ENCODE data around the gene EIF3J.
"Not testable (repeated sequence)": the region's sequence is repeated elsewhere in the genome, so short reads cannot be mapped to it uniquely, and the experiment has no call there.

Gene EIF3J

GRCh38 chr15:44527241-44527640 lies 9.7 kb upstream of the EIF3J start:
- in situ Hi-C loops (cut with HindIII; ENCODE audit: low pct_ligation_motif_present, low sequenced_read_pairs): no loop called here
- DNase-seq: no peak
- H3K27me3 ChIP-seq (replicated peaks): no peaks in the 10 kb centered on the region
- TF ChIP-seq CTCF (IDR thresholded peaks at IDR 0.05; ENCODE audit: low read depth, low read length, missing control alignments): no peak
- peaks cover 5% of the 10 kb centered on the region for H3K36me3 ChIP-seq (replicated peaks)
- no peak overlapping the region for H3K27ac ChIP-seq
- no peak overlapping the region for H3K4me3 ChIP-seq (ENCODE audit: low read depth, low read length)

GRCh38 chr15:44529864-44530604 lies 6.9 kb upstream of the EIF3J start:
- TF ChIP-seq CTCF (IDR thresholded peaks at IDR 0.05; ENCODE audit: low read depth, low read length, missing control alignments): no peak
- no peaks in the 10 kb centered on the region for H3K27me3 ChIP-seq (replicated peaks)

GRCh38 chr15:44530653-44531052 lies 6.3 kb upstream of the EIF3J start:
- DNase-seq: no peak
- H3K4me3 ChIP-seq (ENCODE audit: low read depth, low read length): no peak overlapping the region
- TF ChIP-seq CTCF (IDR thresholded peaks at IDR 0.05; ENCODE audit: low read depth, low read length, missing control alignments): no peak
- no peak overlapping the region for H3K27ac ChIP-seq
- in situ Hi-C loops (cut with HindIII; ENCODE audit: low pct_ligation_motif_present, low sequenced_read_pairs): no loop called here
- H3K27me3 ChIP-seq (replicated peaks): no peaks in the 10 kb centered on the region
- H3K36me3 ChIP-seq (replicated peaks): no peaks in the 10 kb centered on the region

More at GRCh38 chr15:44529864-44530604, 6.9 kb upstream of the EIF3J start:
- in situ Hi-C loops (cut with HindIII; ENCODE audit: low pct_ligation_motif_present, low sequenced_read_pairs): no loop called here
- Histone ChIP-seq H3K36me3 (replicated peaks) (no peaks in the 10 kb centered on the region), H3K4me3 (ENCODE audit: low read depth, low read length) (no peak overlapping the region), H3K27ac (no peak overlapping the region)
- DNase-seq: no peak

GRCh38 chr15:44532275-44532674 lies 4.7 kb upstream of the EIF3J start:
- DNase-seq; H3K4me3 ChIP-seq (ENCODE audit: low read depth, low read length); H3K27ac ChIP-seq; H3K27me3 ChIP-seq (replicated peaks); H3K36me3 ChIP-seq (replicated peaks); in situ Hi-C loops (cut with HindIII; ENCODE audit: low pct_ligation_motif_present, low sequenced_read_pairs): not testable (repeated sequence)

GRCh38 chr15:44532689-44533088 lies 4.3 kb upstream of the EIF3J start:
- no peaks in the 10 kb centered on the region for H3K36me3 ChIP-seq (replicated peaks)
- TF ChIP-seq CTCF (IDR thresholded peaks at IDR 0.05; ENCODE audit: low read depth, low read length, missing control alignments): no peak
- no peak for DNase-seq

GRCh38 chr15:44535092-44535491 lies 1.9 kb upstream of the EIF3J start:
- in situ Hi-C loops (cut with HindIII; ENCODE audit: low pct_ligation_motif_present, low sequenced_read_pairs): no loop called here
- DNase-seq: no peak
- no peaks in the 10 kb centered on the region for H3K36me3 ChIP-seq (replicated peaks)
- no peak overlapping the region for H3K4me3 ChIP-seq (ENCODE audit: low read depth, low read length)
- H3K27me3 ChIP-seq (replicated peaks): no peaks in the 10 kb centered on the region
- no peak for TF ChIP-seq CTCF (IDR thresholded peaks at IDR 0.05; ENCODE audit: low read depth, low read length, missing control alignments)
- H3K27ac ChIP-seq: no peak overlapping the region

More at GRCh38 chr15:44532689-44533088, 4.3 kb upstream of the EIF3J start:
- in situ Hi-C loops (cut with HindIII; ENCODE audit: low pct_ligation_motif_present, low sequenced_read_pairs): no loop called here
- Histone ChIP-seq H3K27ac (no peak overlapping the region), H3K4me3 (ENCODE audit: low read depth, low read length) (no peak overlapping the region), H3K27me3 (replicated peaks) (no peaks in the 10 kb centered on the region)

Measured in brain microvascular endothelial cell (primary cell).